Stimulated activated naive CD8-positive, alpha-beta T cell treated with anti-CD3 and anti-CD28 coated beads, Interleukin-15, Interleukin-2, amounts not matched to agents 100 ng/mL and 50 ng/mL, for 24 hours (primary cell): Measurements from ENCODE around the gene NANS.
A peak's percentile ranks its signal among the peaks of the same experiment; 100 is the strongest.
"Not testable (repeated sequence)": the region's sequence is repeated elsewhere in the genome, so short reads cannot be mapped to it uniquely, and the experiment has no call there.

ENCODE experiments used
- H3K27ac Mint-ChIP-seq: one replicate; pipeline ENCODE4 v1.8.0; 2021; ENCODE audit warnings: mild to moderate bottlenecking, mixed read lengths
- H3K27me3 Mint-ChIP-seq: one replicate; pipeline ENCODE4 v1.8.0; 2021; ENCODE audit warnings: mixed read lengths
- H3K36me3 Mint-ChIP-seq: one replicate; pipeline ENCODE4 v1.8.0; 2021; ENCODE audit warnings: low read depth, mixed read lengths
- H3K4me1 Mint-ChIP-seq: one replicate; pipeline ENCODE4 v1.8.0; 2021; ENCODE audit warnings: low read depth, mixed read lengths
- H3K4me3 Mint-ChIP-seq: one replicate; pipeline ENCODE4 v1.8.0; 2021; ENCODE audit warnings: mild to moderate bottlenecking, mixed read lengths
- H3K9me3 Mint-ChIP-seq: one replicate; pipeline ENCODE4 v1.8.0; 2021; ENCODE audit warnings: mixed read lengths

NANS gene

GRCh38 chr9:98050351-98050750 lies 6.2 kb upstream of the NANS start:
- H3K27ac Mint-ChIP-seq: no peak overlapping the region
- H3K4me1 Mint-ChIP-seq: peaks cover 46% of the 10 kb centered on the region
- no peak overlapping the region for H3K4me3 Mint-ChIP-seq
- H3K9me3 Mint-ChIP-seq: peaks cover 3% of the 10 kb centered on the region
- H3K27me3 Mint-ChIP-seq: no peaks in the 10 kb centered on the region
- peaks cover 52% of the 10 kb centered on the region for H3K36me3 Mint-ChIP-seq

- H3K4me3 Mint-ChIP-seq: no peak overlapping the region
- no peaks in the 10 kb centered on the region for H3K27me3 Mint-ChIP-seq
- peaks cover 27% of the 10 kb centered on the region for H3K36me3 Mint-ChIP-seq
- H3K27ac Mint-ChIP-seq: no peak overlapping the region
- H3K4me1 Mint-ChIP-seq: peaks cover 41% of the 10 kb centered on the region
- peaks cover 3% of the 10 kb centered on the region for H3K9me3 Mint-ChIP-seq
These were observed 2.1 kb upstream of the NANS start for GRCh38 chr9:98054376-98054951.

- Mint-ChIP-seq H3K27me3 (no peaks in the 10 kb centered on the region), H3K4me3 (peak overlapping the region; percentile 99), H3K36me3 (peaks cover 32% of the 10 kb centered on the region), H3K4me1 (peaks cover 39% of the 10 kb centered on the region), H3K27ac (peak overlapping the region; percentile 97), H3K9me3 (peaks cover 3% of the 10 kb centered on the region)
These were observed 737 bp downstream of the NANS start for GRCh38 chr9:98057138-98057799.

- Mint-ChIP-seq H3K27me3 (no peaks in the 10 kb centered on the region), H3K4me1 (peaks cover 28% of the 10 kb centered on the region), H3K27ac (no peak overlapping the region), H3K4me3 (no peak overlapping the region), H3K36me3 (peaks cover 49% of the 10 kb centered on the region), H3K9me3 (no peaks in the 10 kb centered on the region)
These were observed 5.6 kb downstream of the NANS start for GRCh38 chr9:98062161-98062560.

GRCh38 chr9:98064623-98065392 lies 8.3 kb downstream of the NANS start:
- no peak overlapping the region for H3K4me3 Mint-ChIP-seq
- H3K36me3 Mint-ChIP-seq: peaks cover 46% of the 10 kb centered on the region
- no peak overlapping the region for H3K27ac Mint-ChIP-seq
- no peaks in the 10 kb centered on the region for H3K9me3 Mint-ChIP-seq
- peaks cover 8% of the 10 kb centered on the region for H3K4me1 Mint-ChIP-seq
- no peaks in the 10 kb centered on the region for H3K27me3 Mint-ChIP-seq

GRCh38 chr9:98066235-98066634 lies 9.7 kb downstream of the NANS start:
- Mint-ChIP-seq H3K4me1 (peaks cover 8% of the 10 kb centered on the region), H3K36me3 (peaks cover 42% of the 10 kb centered on the region), H3K27me3 (no peaks in the 10 kb centered on the region), H3K27ac (no peak overlapping the region), H3K9me3 (no peaks in the 10 kb centered on the region), H3K4me3 (no peak overlapping the region)

- Mint-ChIP-seq H3K4me1 (peaks cover 8% of the 10 kb centered on the region), H3K27me3 (no peaks in the 10 kb centered on the region), H3K27ac (no peak overlapping the region), H3K9me3 (no peaks in the 10 kb centered on the region), H3K36me3 (peaks cover 42% of the 10 kb centered on the region), H3K4me3 (no peak overlapping the region)
These were observed 10.7 kb downstream of the NANS start for GRCh38 chr9:98067184-98067583.

- no peaks in the 10 kb centered on the region for H3K27me3 Mint-ChIP-seq
- no peaks in the 10 kb centered on the region for H3K9me3 Mint-ChIP-seq
- no peak overlapping the region for H3K27ac Mint-ChIP-seq
- H3K36me3 Mint-ChIP-seq: peaks cover 29% of the 10 kb centered on the region
- H3K4me3 Mint-ChIP-seq: no peak overlapping the region
- H3K4me1 Mint-ChIP-seq: peaks cover 15% of the 10 kb centered on the region
These were observed 13.0 kb downstream of the NANS start for GRCh38 chr9:98069551-98069950.

GRCh38 chr9:98070704-98071103 lies 14.2 kb downstream of the NANS start:
- Mint-ChIP-seq H3K4me1 (peaks cover 27% of the 10 kb centered on the region), H3K36me3 (peaks cover 20% of the 10 kb centered on the region), H3K27ac (no peak overlapping the region)

GRCh38 chr9:98071737-98072136 lies 15.2 kb downstream of the NANS start:
- H3K36me3 Mint-ChIP-seq: peaks cover 11% of the 10 kb centered on the region
- no peak overlapping the region for H3K27ac Mint-ChIP-seq
- H3K9me3 Mint-ChIP-seq: no peaks in the 10 kb centered on the region
- H3K4me3 Mint-ChIP-seq: no peak overlapping the region
- H3K4me1 Mint-ChIP-seq: peaks cover 35% of the 10 kb centered on the region
- no peaks in the 10 kb centered on the region for H3K27me3 Mint-ChIP-seq

More at GRCh38 chr9:98070704-98071103, 14.2 kb downstream of the NANS start:
- Mint-ChIP-seq H3K27me3 (no peaks in the 10 kb centered on the region), H3K9me3 (no peaks in the 10 kb centered on the region), H3K4me3 (no peak overlapping the region)

GRCh38 chr9:98074115-98074990 lies 17.8 kb downstream of the NANS start:
- Mint-ChIP-seq H3K36me3 (peaks cover 24% of the 10 kb centered on the region), H3K4me1 (peaks cover 31% of the 10 kb centered on the region), H3K9me3 (no peaks in the 10 kb centered on the region), H3K27ac (peak overlapping the region; percentile 87), H3K4me3 (peak overlapping the region; percentile 23), H3K27me3 (no peaks in the 10 kb centered on the region)

GRCh38 chr9:98075332-98075805 lies 18.8 kb downstream of the NANS start:
- Mint-ChIP-seq H3K4me3 (peak overlapping the region; percentile 49), H3K36me3 (peaks cover 31% of the 10 kb centered on the region), H3K4me1 (peaks cover 34% of the 10 kb centered on the region), H3K9me3 (no peaks in the 10 kb centered on the region), H3K27ac (peak overlapping the region; percentile 87), H3K27me3 (no peaks in the 10 kb centered on the region)

- not testable (repeated sequence) for H3K4me3 Mint-ChIP-seq, H3K9me3 Mint-ChIP-seq, H3K27me3 Mint-ChIP-seq
- Mint-ChIP-seq H3K36me3 (peaks cover 37% of the 10 kb centered on the region), H3K4me1 (peaks cover 45% of the 10 kb centered on the region), H3K27ac (peak overlapping the region; percentile 87)
These were observed 20.0 kb downstream of the NANS start for GRCh38 chr9:98076514-98076890.

- Mint-ChIP-seq H3K27me3 (no peaks in the 10 kb centered on the region), H3K27ac (no peak overlapping the region), H3K9me3 (no peaks in the 10 kb centered on the region), H3K4me3 (no peak overlapping the region), H3K36me3 (peaks cover 60% of the 10 kb centered on the region), H3K4me1 (peaks cover 57% of the 10 kb centered on the region)
These were observed 22.4 kb downstream of the NANS start for GRCh38 chr9:98078895-98079294.
